Subcutaneous adipose tissue (tissue), 4 donors: ENCODE measurements around the gene NONO. TPM values are rescaled to one million over a fixed set of nuclear protein-coding genes. Genes with fewer than 3 reads are reported as not detected.

Experiments
- total RNA-seq, 4 donors: library from RNA; depleted of rRNA; stranded (reverse); fragments of >200 nt; gene quantifications; one replicate each; pipeline ENCODE4 v1.1.0, GENCODE V29; 2016
- TF ChIP-seq, protein P1 (sequence below): fragments of 450-650 bp; IDR thresholded peaks from one replicate; pipeline ENCODE4 v1.5.1; 2016; ENCODE audit warnings: low read depth, mild to moderate bottlenecking, control low read depth, antibody characterized with exemption, moderate library complexity

The NONO gene
- total RNA-seq, 4 donors from 2014 or later, result 127 to 235 (median 227) TPM

- TF ChIP-seq, protein P1, sequence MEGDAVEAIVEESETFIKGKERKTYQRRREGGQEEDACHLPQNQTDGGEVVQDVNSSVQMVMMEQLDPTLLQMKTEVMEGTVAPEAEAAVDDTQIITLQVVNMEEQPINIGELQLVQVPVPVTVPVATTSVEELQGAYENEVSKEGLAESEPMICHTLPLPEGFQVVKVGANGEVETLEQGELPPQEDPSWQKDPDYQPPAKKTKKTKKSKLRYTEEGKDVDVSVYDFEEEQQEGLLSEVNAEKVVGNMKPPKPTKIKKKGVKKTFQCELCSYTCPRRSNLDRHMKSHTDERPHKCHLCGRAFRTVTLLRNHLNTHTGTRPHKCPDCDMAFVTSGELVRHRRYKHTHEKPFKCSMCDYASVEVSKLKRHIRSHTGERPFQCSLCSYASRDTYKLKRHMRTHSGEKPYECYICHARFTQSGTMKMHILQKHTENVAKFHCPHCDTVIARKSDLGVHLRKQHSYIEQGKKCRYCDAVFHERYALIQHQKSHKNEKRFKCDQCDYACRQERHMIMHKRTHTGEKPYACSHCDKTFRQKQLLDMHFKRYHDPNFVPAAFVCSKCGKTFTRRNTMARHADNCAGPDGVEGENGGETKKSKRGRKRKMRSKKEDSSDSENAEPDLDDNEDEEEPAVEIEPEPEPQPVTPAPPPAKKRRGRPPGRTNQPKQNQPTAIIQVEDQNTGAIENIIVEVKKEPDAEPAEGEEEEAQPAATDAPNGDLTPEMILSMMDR, result no peak
Measured at GRCh38 chrX:71250841-71251240, 32.6 kb upstream of the NONO start.

- TF ChIP-seq, protein P1, result no peak
Measured at GRCh38 chrX:71251466-71251973, 31.9 kb upstream of the NONO start.

- TF ChIP-seq, protein P1, result no peak
Measured at GRCh38 chrX:71252221-71252620, 31.2 kb upstream of the NONO start.

- TF ChIP-seq, protein P1, result no peak
Measured at GRCh38 chrX:71253253-71254091, 30.0 kb upstream of the NONO start.

- TF ChIP-seq, protein P1, result no peak
Measured at GRCh38 chrX:71254092-71254963, 29.1 kb upstream of the NONO start, which contains the start of gene ZMYM3. ZMYM3 (minus strand) TSS chrX:71254140; CDS start chrX:71253255, 885 bp downstream.

DNA sequence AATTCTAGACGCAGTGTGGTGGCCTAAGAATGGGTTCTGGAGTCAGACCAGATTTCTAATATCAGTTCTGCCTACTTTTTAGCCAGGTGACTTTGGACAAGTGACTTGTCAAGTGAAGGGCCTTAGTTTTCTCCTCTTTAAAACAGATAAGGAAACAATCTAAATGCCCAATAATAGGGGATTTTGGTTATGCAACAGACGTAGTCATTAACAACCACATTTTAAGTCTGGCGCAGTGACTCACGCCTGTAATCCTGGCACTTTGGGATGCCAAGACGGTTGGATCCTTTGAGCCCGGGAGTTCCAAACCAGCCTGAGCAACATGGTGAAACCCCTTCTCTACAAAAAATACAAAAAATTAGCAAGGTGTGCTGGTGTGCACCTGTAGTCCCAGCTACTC is 27.4 kb upstream of the NONO start:
- TF ChIP-seq, protein P1, result no peak

DNA sequence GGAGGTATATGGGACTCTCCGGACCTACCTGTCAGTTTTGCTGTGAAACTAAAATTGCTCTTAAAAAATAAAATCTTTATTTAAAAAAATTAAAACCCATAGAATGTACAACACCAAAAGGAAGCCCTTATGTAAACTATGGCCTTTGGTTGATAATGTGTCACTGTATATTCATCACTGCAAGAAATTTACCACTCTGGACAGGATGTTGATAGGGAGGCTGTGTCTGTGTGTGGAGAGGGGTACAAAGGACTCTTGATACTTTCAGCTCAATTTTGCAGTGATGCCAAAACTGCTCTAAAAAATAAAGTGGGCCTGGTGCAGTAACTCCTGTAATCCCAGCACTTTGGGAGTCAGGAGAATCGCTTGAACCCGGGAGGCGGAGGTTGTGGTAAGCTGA is 26.6 kb upstream of the NONO start:
- TF ChIP-seq, protein P1, result no peak
